NCI-H446 (cell line): Measurements from ENCODE around the gene CDSN.
A peak's percentile ranks its signal among the peaks of the same experiment; 100 is the strongest.
"Not testable (repeated sequence)": the region's sequence is repeated elsewhere in the genome, so short reads cannot be mapped to it uniquely, and the experiment has no call there.

Experiments used
- DNase-seq, 2 experiments: peaks; one replicate each; lab custom pipeline; 2025; lab: John Stamatoyannopoulos, UW

CDSN gene

GRCh38 chr6:31120151-31120915, at the start of gene CDSN:
Gene CDSN, minus strand, starts transcription at chr6:31120446. Its CDS starts 27 bp downstream, at chr6:31120419.
- DNase-seq = no peak

- no peak for DNase-seq
Observed at GRCh38 chr6:31169123-31169857, 49.0 kb upstream of the CDSN start.

- no peak for DNase-seq
Observed at GRCh38 chr6:31168606-31169005, 48.4 kb upstream of the CDSN start.

GRCh38 chr6:31165986-31166385, 45.7 kb upstream of the CDSN start:
- no peak for DNase-seq

GRCh38 chr6:31165064-31165832, 45.0 kb upstream of the CDSN start:
- DNase-seq = not testable (repeated sequence)

GRCh38 chr6:31164475-31165063, 44.3 kb upstream of the CDSN start:
- not testable (repeated sequence) for DNase-seq

- no peak for DNase-seq
Observed at GRCh38 chr6:31163922-31164321, 43.7 kb upstream of the CDSN start.

- DNase-seq = no peak
Observed at GRCh38 chr6:31162463-31163165, 42.4 kb upstream of the CDSN start.

- DNase-seq = no peak
Observed at GRCh38 chr6:31161216-31162126, 41.2 kb upstream of the CDSN start.

GRCh38 chr6:31158863-31159855, 38.9 kb upstream of the CDSN start:
- DNase-seq = no peak

GRCh38 chr6:31158140-31158862, 38.1 kb upstream of the CDSN start, which contains the start of gene TCF19:
Gene TCF19, plus strand, starts transcription at chr6:31158589. Its CDS starts 881 bp downstream, at chr6:31159470.
- DNase-seq = peak; percentile 99

- no peak for DNase-seq
Observed at GRCh38 chr6:31157513-31158139, 37.4 kb upstream of the CDSN start, which contains the start of gene CCHCR1. Gene CCHCR1, minus strand, starts transcription at chr6:31157802. Its CDS starts 202 bp downstream, at chr6:31157600.

- DNase-seq = no peak
Observed at GRCh38 chr6:31156641-31157040, 36.4 kb upstream of the CDSN start.

GRCh38 chr6:31154436-31154835, 34.2 kb upstream of the CDSN start:
- DNase-seq = no peak

GRCh38 chr6:31152781-31153180, 32.5 kb upstream of the CDSN start:
- DNase-seq = no peak

GRCh38 chr6:31149827-31150447, 29.7 kb upstream of the CDSN start:
- no peak for DNase-seq

- no peak for DNase-seq
Observed at GRCh38 chr6:31145386-31145785, 25.1 kb upstream of the CDSN start.
